K562 (cell line): ENCODE results near the gene SLX9. TPM values are rescaled to one million over a fixed set of nuclear protein-coding genes. Genes with fewer than 3 reads are reported as not detected.

ENCODE experiments used
- ATAC-seq: fragments of 200-7000 bp; cut with Tn5 transposase; 3 replicates; pipeline ENCODE4 v1.9.1; 2020; ENCODE audit warnings: moderate library complexity
- BruUV-seq: library from RNA; stranded (reverse); fragments of 400-500 nt; replicated peaks from 2 replicates; lab custom pipeline; 2021; lab: Mats Ljungman, UMichigan
- CTCF ChIA-PET: fragments of 300-600 bp; formaldehyde crosslinking; extraction: SDS; loops from one replicate; lab custom pipeline; 2021; ENCODE audit warnings: low intra/inter-chr PET ratio; lab: Yijun Ruan, JAX
- POLR2A ChIA-PET: fragments of 300-600, 350-650 bp; sonication (Branson Sonifier 250); formaldehyde crosslinking; extraction: SDS; loops from one replicate; lab custom pipeline; 2021; ENCODE audit warnings: antibody characterized with exemption, inconsistent platforms; lab: Yijun Ruan, JAX
- DNase-seq, 4 experiments: peaks; one replicate each; pipeline versions ENCODE4 v3.0.0 to v3.0.0-alpha.2; 2011 to 2018; ENCODE audit warnings: low spot score in 3 of 4, mixed read lengths in 3 of 4; ENCODE audit errors: extremely low read depth in 1 of 4
- FAIRE-seq: peaks from 2 replicates; lab custom pipeline; 2011; peaks lifted over from hg19 to GRCh38; lab: Jason Lieb, UNC
- H2AFZ ChIP-seq: 2 replicates; pipeline ENCODE4 v1.6.0; 2011; ENCODE audit warnings: low read depth, low read length, control low read depth, inconsistent platforms
- H3K27ac ChIP-seq: fragments of 200-600 bp; 3 replicates; pipeline ENCODE4 v1.8.0; 2011; ENCODE audit warnings: low read depth, mild to moderate bottlenecking, control low read depth, inconsistent platforms, low read length, moderate library complexity, mixed read lengths; ENCODE audit errors: extremely low read depth
- H3K27me3 ChIP-seq, 2 experiments: fragments of 300-600 bp in 1 of 2; 2 replicates in 1 of 2; 3 replicates in 1 of 2; pipeline versions ENCODE4 v1.6.0 to v1.8.0; 2011; ENCODE audit warnings: inconsistent platforms in 2 of 2, low read length in 2 of 2, mild to moderate bottlenecking in 1 of 2, mixed read lengths in 1 of 2, moderate library complexity in 1 of 2; ENCODE audit not compliant: control insufficient read depth in 2 of 2, insufficient read depth in 2 of 2
- H3K36me3 ChIP-seq: fragments of 300-600 bp; 3 replicates; pipeline ENCODE4 v1.8.0; 2011; ENCODE audit warnings: mild to moderate bottlenecking, low read length, inconsistent platforms; ENCODE audit not compliant: control insufficient read depth, insufficient read depth
- H3K4me1 ChIP-seq, 2 experiments: fragments of 200-600 bp in 1 of 2; replicated peaks in 1 of 2; 2 replicates in 1 of 2; 3 replicates in 1 of 2; pipeline versions ENCODE4 v1.5.1 to v1.8.0; 2011; ENCODE audit warnings: inconsistent platforms in 2 of 2, low read length in 2 of 2, mild to moderate bottlenecking in 1 of 2, mixed read lengths in 1 of 2, moderate library complexity in 1 of 2; ENCODE audit not compliant: control insufficient read depth in 2 of 2, insufficient read depth in 2 of 2
- H3K4me2 ChIP-seq: 2 replicates; pipeline ENCODE4 v1.6.1; 2011; ENCODE audit warnings: low read length, control low read depth, inconsistent platforms, mixed read lengths; ENCODE audit not compliant: insufficient read depth
- H3K4me3 ChIP-seq: fragments of 200-600 bp; sonication (generic), shearing (Covaris generic); 2 replicates; pipeline ENCODE4 v1.5.1; 2016; ENCODE audit warnings: control low read depth, inconsistent platforms
- H3K79me2 ChIP-seq: fragments of 200-600 bp; 3 replicates; pipeline ENCODE4 v1.8.0; 2011; ENCODE audit warnings: low read length, inconsistent platforms; ENCODE audit not compliant: control insufficient read depth, insufficient read depth
- H3K9ac ChIP-seq, 2 experiments: 2 replicates each; pipeline versions ENCODE4 v1.6.0 to v1.6.1; 2011; ENCODE audit warnings: low read depth in 2 of 2, low read length in 2 of 2, control low read depth in 1 of 2, inconsistent platforms in 1 of 2, mild to moderate bottlenecking in 1 of 2, mixed read lengths in 1 of 2; ENCODE audit not compliant: insufficient read depth in 1 of 2
- H3K9me1 ChIP-seq: one replicate; pipeline ENCODE4 v1.6.0; 2011; ENCODE audit warnings: inconsistent platforms, mild to moderate bottlenecking, low read length, moderate library complexity; ENCODE audit not compliant: control insufficient read depth, insufficient read depth
- H3K9me3 ChIP-seq: replicated peaks from 2 replicates; pipeline ENCODE4 v1.5.1; 2011; ENCODE audit warnings: low read depth, low read length, inconsistent platforms; ENCODE audit not compliant: control insufficient read depth, insufficient read depth
- H4K20me1 ChIP-seq: replicated peaks from 2 replicates; pipeline ENCODE4 v1.6.1; 2011; ENCODE audit warnings: low read length, inconsistent platforms, mixed read lengths; ENCODE audit not compliant: control insufficient read depth, insufficient read depth
- HOMEZ ChIP-seq: fragments of 250-450 bp; sonication (Bioruptor Pico); IDR thresholded peaks from 2 replicates; pipeline ENCODE4 v1.4.0; 2020; ENCODE audit warnings: mild to moderate bottlenecking, moderate library complexity
- MCM5 ChIP-seq: fragments of 450-650 bp; IDR thresholded peaks from 2 replicates; pipeline ENCODE4 v1.6.1; 2016; ENCODE audit warnings: low read depth
- PCBP1 ChIP-seq: fragments of 200-400 bp; formaldehyde crosslinking; IDR thresholded peaks from 2 replicates; pipeline ENCODE4 v1.6.1; 2018; ENCODE audit warnings: mild to moderate bottlenecking, low read depth, low read length; ENCODE audit not compliant: poor library complexity, severe bottlenecking
- ZNF76 ChIP-seq: fragments of 250-450 bp; sonication (Bioruptor Pico); IDR thresholded peaks from 2 replicates; pipeline ENCODE4 v1.4.0; 2020; ENCODE audit warnings: mild to moderate bottlenecking, moderate library complexity, borderline replicate concordance
- WGBS: fragments of 100-300 bp; shearing (Covaris generic); methylation state at CpG from one replicate; pipeline ENCODE4 v1.1.6; 2016; ENCODE audit warnings: low coverage, mixed read lengths; ENCODE audit not compliant: insufficient coverage; ENCODE audit errors: missing lambda C conversion rate; 5-methylcytosine and 5-hydroxymethylcytosine counted together
- in situ Hi-C: fragments of 300-500 bp; cut with MboI; formaldehyde crosslinking; loops from 4 replicates; pipeline ENCODE4 v1.15.0; 2018; ENCODE audit warnings: inconsistent platforms, mixed read lengths
- intact Hi-C: fragments of 100-400 bp; cut with micrococcal nuclease; formaldehyde crosslinking; loops from 2 replicates; pipeline ENCODE4 v1.14.2; 2022
- polyA plus RNA-seq, 8 experiments: library from polyadenylated mRNA; depleted of rRNA in 4 of 8; stranded (reverse) in 5 of 8; unstranded in 3 of 8; fragments of >200 nt; fragmentation: Nextera tagmentation in 2 of 8; fragmentation: Illumina TruSeq in 1 of 8; extraction: Ambion mirVana in 2 of 8; extraction: Trizol in 1 of 8; gene quantifications; 2 replicates each; pipeline versions ENCODE4 v1.2.1 to v1.2.3, GENCODE V29; 2011 to 2014; ENCODE audit warnings: inconsistent platforms in 1 of 8, missing spikeins in 1 of 8
- total RNA-seq, 7 experiments: library from RNA; depleted of rRNA in 6 of 7; stranded (reverse); fragments of >200 nt in 6 of 7; fragmentation: Illumina TruSeq in 2 of 7; extraction: Trizol in 2 of 7; gene quantifications; 2 replicates each; pipeline versions ENCODE4 v1.2.1 to v1.2.3, GENCODE V29; 2011 to 2021; ENCODE audit warnings: low replicate concordance in 1 of 7

The SLX9 gene
- total and polyA plus RNA-seq, 9 of the 15 experiments (the other 6 are each of a cell fraction or from before 2014, with no cell fraction given), result 1.2 to 75.5 (median 16.5) TPM

- Histone ChIP-seq H3K9me3 (no peaks in the 10 kb centered on the region), H2AFZ (no peak overlapping the region), H3K4me2 (no peak overlapping the region), H3K9me1 (peaks cover 3% of the 10 kb centered on the region), H4K20me1 (peaks cover 24% of the 10 kb centered on the region), H3K79me2 (no peaks in the 10 kb centered on the region), H3K27me3 (peaks cover 34 to 87% of the 10 kb centered on the region in 2 experiments; a peak in 4 of 5 replicates), H3K36me3 (no peaks in the 10 kb centered on the region), H3K4me1 (peaks cover 0 to 70% of the 10 kb centered on the region in 2 experiments; a peak in 4 of 5 replicates), H3K27ac (no peak overlapping the region), H3K9ac (peak overlapping the region in 1 of 2 experiments; percentile 26; a peak in 1 of 4 replicates), H3K4me3 (no peak overlapping the region)
- no peak for ATAC-seq
- TF ChIP-seq MCM5 (no peak), ZNF76 (CRISPR knock-in tag) (no peak), PCBP1 (peak; percentile 58), HOMEZ (CRISPR knock-in tag) (no peak)
- BruUV-seq, result no TSS peak
- ChIA-PET CTCF (no interaction called here), POLR2A (interaction anchor here (0.5 kb wide), 1 partner anchor 18 kb away, joined by 3 read pairs; the partner anchor contains the start of gene PTTG1IP)
- no peak for FAIRE-seq
- DNase-seq, result no peak
- intact Hi-C loops, result loop anchor here (2.0 kb wide), 1 partner anchor 41 kb away; no protein-coding TSS in a partner anchor
- WGBS, result 51% methylated on average over 13 of the region's 15 CpGs
- in situ Hi-C loops, result no loop called here
These were observed 48.2 kb upstream of the SLX9 start for GRCh38 chr21:44891631-44892031.
